K562 (cell line): ENCODE measurements around the gene PRDM16. TPM values are rescaled to one million over a fixed set of nuclear protein-coding genes. Genes with fewer than 3 reads are reported as not detected.

Source experiments
- ATAC-seq: fragments of 200-7000 bp; cut with Tn5 transposase; 3 replicates; pipeline ENCODE4 v1.9.1; 2020; ENCODE audit warnings: moderate library complexity
- BruUV-seq: library from RNA; stranded (reverse); fragments of 400-500 nt; replicated peaks from 2 replicates; lab custom pipeline; 2021; lab: Mats Ljungman, UMichigan
- CTCF ChIA-PET: fragments of 300-600 bp; formaldehyde crosslinking; extraction: SDS; loops from one replicate; lab custom pipeline; 2021; ENCODE audit warnings: low intra/inter-chr PET ratio; lab: Yijun Ruan, JAX
- POLR2A ChIA-PET: fragments of 300-600, 350-650 bp; sonication (Branson Sonifier 250); formaldehyde crosslinking; extraction: SDS; loops from one replicate; lab custom pipeline; 2021; ENCODE audit warnings: antibody characterized with exemption, inconsistent platforms; lab: Yijun Ruan, JAX
- DNase-seq, 4 experiments: peaks; one replicate each; pipeline versions ENCODE4 v3.0.0 to v3.0.0-alpha.2; 2011 to 2018; ENCODE audit warnings: low spot score in 3 of 4, mixed read lengths in 3 of 4; ENCODE audit errors: extremely low read depth in 1 of 4
- FAIRE-seq: peaks from 2 replicates; lab custom pipeline; 2011; peaks lifted over from hg19 to GRCh38; lab: Jason Lieb, UNC
- H2AFZ ChIP-seq: 2 replicates; pipeline ENCODE4 v1.6.0; 2011; ENCODE audit warnings: low read depth, low read length, control low read depth, inconsistent platforms
- H3K27ac ChIP-seq: fragments of 200-600 bp; 3 replicates; pipeline ENCODE4 v1.8.0; 2011; ENCODE audit warnings: low read depth, mild to moderate bottlenecking, control low read depth, inconsistent platforms, low read length, moderate library complexity, mixed read lengths; ENCODE audit errors: extremely low read depth
- H3K27me3 ChIP-seq, 2 experiments: fragments of 300-600 bp in 1 of 2; 2 replicates in 1 of 2; 3 replicates in 1 of 2; pipeline versions ENCODE4 v1.6.0 to v1.8.0; 2011; ENCODE audit warnings: inconsistent platforms in 2 of 2, low read length in 2 of 2, mild to moderate bottlenecking in 1 of 2, mixed read lengths in 1 of 2, moderate library complexity in 1 of 2; ENCODE audit not compliant: control insufficient read depth in 2 of 2, insufficient read depth in 2 of 2
- H3K36me3 ChIP-seq: fragments of 300-600 bp; 3 replicates; pipeline ENCODE4 v1.8.0; 2011; ENCODE audit warnings: mild to moderate bottlenecking, low read length, inconsistent platforms; ENCODE audit not compliant: control insufficient read depth, insufficient read depth
- H3K4me1 ChIP-seq, 2 experiments: fragments of 200-600 bp in 1 of 2; replicated peaks in 1 of 2; 2 replicates in 1 of 2; 3 replicates in 1 of 2; pipeline versions ENCODE4 v1.5.1 to v1.8.0; 2011; ENCODE audit warnings: inconsistent platforms in 2 of 2, low read length in 2 of 2, mild to moderate bottlenecking in 1 of 2, mixed read lengths in 1 of 2, moderate library complexity in 1 of 2; ENCODE audit not compliant: control insufficient read depth in 2 of 2, insufficient read depth in 2 of 2
- H3K4me2 ChIP-seq: 2 replicates; pipeline ENCODE4 v1.6.1; 2011; ENCODE audit warnings: low read length, control low read depth, inconsistent platforms, mixed read lengths; ENCODE audit not compliant: insufficient read depth
- H3K4me3 ChIP-seq: fragments of 200-600 bp; sonication (generic), shearing (Covaris generic); 2 replicates; pipeline ENCODE4 v1.5.1; 2016; ENCODE audit warnings: control low read depth, inconsistent platforms
- H3K79me2 ChIP-seq: fragments of 200-600 bp; 3 replicates; pipeline ENCODE4 v1.8.0; 2011; ENCODE audit warnings: low read length, inconsistent platforms; ENCODE audit not compliant: control insufficient read depth, insufficient read depth
- H3K9ac ChIP-seq, 2 experiments: 2 replicates each; pipeline versions ENCODE4 v1.6.0 to v1.6.1; 2011; ENCODE audit warnings: low read depth in 2 of 2, low read length in 2 of 2, control low read depth in 1 of 2, inconsistent platforms in 1 of 2, mild to moderate bottlenecking in 1 of 2, mixed read lengths in 1 of 2; ENCODE audit not compliant: insufficient read depth in 1 of 2
- H3K9me1 ChIP-seq: one replicate; pipeline ENCODE4 v1.6.0; 2011; ENCODE audit warnings: inconsistent platforms, mild to moderate bottlenecking, low read length, moderate library complexity; ENCODE audit not compliant: control insufficient read depth, insufficient read depth
- H3K9me3 ChIP-seq: replicated peaks from 2 replicates; pipeline ENCODE4 v1.5.1; 2011; ENCODE audit warnings: low read depth, low read length, inconsistent platforms; ENCODE audit not compliant: control insufficient read depth, insufficient read depth
- H4K20me1 ChIP-seq: replicated peaks from 2 replicates; pipeline ENCODE4 v1.6.1; 2011; ENCODE audit warnings: low read length, inconsistent platforms, mixed read lengths; ENCODE audit not compliant: control insufficient read depth, insufficient read depth
- CTCF ChIP-seq, 3 experiments: IDR thresholded peaks in 2 of 3; conservative IDR thresholded peaks in 1 of 3; 2 replicates each; pipeline ENCODE4 v1.5.1; 2011 to 2012; ENCODE audit warnings: low read length in 3 of 3, mild to moderate bottlenecking in 3 of 3, control low read depth in 2 of 3, improper control_type of control experiment in 1 of 3, inconsistent platforms in 1 of 3, low read depth in 1 of 3, mixed read lengths in 1 of 3, moderate library complexity in 1 of 3; ENCODE audit not compliant: insufficient read depth in 2 of 3
- DNMT1 ChIP-seq: fragments of 450-650 bp; IDR thresholded peaks from 2 replicates; pipeline ENCODE4 v1.6.1; 2016; ENCODE audit warnings: antibody characterized with exemption, mild to moderate bottlenecking
- MAFG ChIP-seq: fragments of 450-650 bp; conservative IDR thresholded peaks from 2 replicates; pipeline ENCODE4 v1.6.1; 2016; ENCODE audit warnings: missing genetic modification characterization, missing compliant biosample characterization
- PCBP2 ChIP-seq: fragments of 200-400 bp; formaldehyde crosslinking; IDR thresholded peaks from 2 replicates; pipeline ENCODE4 v1.6.1; 2018; ENCODE audit warnings: low read length, low read depth, mild to moderate bottlenecking, moderate library complexity; ENCODE audit not compliant: poor library complexity, severe bottlenecking
- PHF8 ChIP-seq: fragments of 200-600 bp; sonication (generic); IDR thresholded peaks from 2 replicates; pipeline ENCODE4 v1.6.1; 2012; ENCODE audit warnings: mixed run types, mild to moderate bottlenecking, inconsistent platforms, low read length, moderate library complexity, borderline replicate concordance
- SMARCB1 ChIP-seq: IDR thresholded peaks from 2 replicates; pipeline ENCODE4 v1.6.1; 2011; ENCODE audit warnings: improper control_type of control experiment, low read depth; ENCODE audit not compliant: insufficient read length
- TCF3 ChIP-seq: sonication (generic); formaldehyde crosslinking; IDR thresholded peaks from 2 replicates; pipeline ENCODE4 v1.4.0; 2020; ENCODE audit warnings: mild to moderate bottlenecking, missing genetic modification reagents
- TCF7L2 ChIP-seq: fragments of 150-350 bp; IDR thresholded peaks from 2 replicates; pipeline ENCODE4 v1.6.1; 2016; ENCODE audit warnings: low read depth, mild to moderate bottlenecking, low read length, moderate library complexity
- ZNF224 ChIP-seq: sonication (generic); formaldehyde crosslinking; IDR thresholded peaks from 2 replicates; pipeline ENCODE4 v1.8.0; 2022; ENCODE audit warnings: mild to moderate bottlenecking, missing genetic modification reagents
- ZNF354B ChIP-seq: fragments of 250-450 bp; sonication (Bioruptor Pico); IDR thresholded peaks from 2 replicates; pipeline ENCODE4 v1.4.0; 2020
- ZNF431 ChIP-seq: sonication (generic); formaldehyde crosslinking; IDR thresholded peaks from 2 replicates; pipeline ENCODE4 v1.8.0; 2022; ENCODE audit warnings: mild to moderate bottlenecking, missing genetic modification reagents
- WGBS: fragments of 100-300 bp; shearing (Covaris generic); methylation state at CpG from one replicate; pipeline ENCODE4 v1.1.6; 2016; ENCODE audit warnings: low coverage, mixed read lengths; ENCODE audit not compliant: insufficient coverage; ENCODE audit errors: missing lambda C conversion rate; 5-methylcytosine and 5-hydroxymethylcytosine counted together
- in situ Hi-C: fragments of 300-500 bp; cut with MboI; formaldehyde crosslinking; loops from 4 replicates; pipeline ENCODE4 v1.15.0; 2018; ENCODE audit warnings: inconsistent platforms, mixed read lengths
- intact Hi-C: fragments of 100-400 bp; cut with micrococcal nuclease; formaldehyde crosslinking; loops from 2 replicates; pipeline ENCODE4 v1.14.2; 2022
- polyA plus RNA-seq, 8 experiments: library from polyadenylated mRNA; depleted of rRNA in 4 of 8; stranded (reverse) in 5 of 8; unstranded in 3 of 8; fragments of >200 nt; fragmentation: Nextera tagmentation in 2 of 8; fragmentation: Illumina TruSeq in 1 of 8; extraction: Ambion mirVana in 2 of 8; extraction: Trizol in 1 of 8; gene quantifications; 2 replicates each; pipeline versions ENCODE4 v1.2.1 to v1.2.3, GENCODE V29; 2011 to 2014; ENCODE audit warnings: inconsistent platforms in 1 of 8, missing spikeins in 1 of 8
- total RNA-seq, 7 experiments: library from RNA; depleted of rRNA in 6 of 7; stranded (reverse); fragments of >200 nt in 6 of 7; fragmentation: Illumina TruSeq in 2 of 7; extraction: Trizol in 2 of 7; gene quantifications; 2 replicates each; pipeline versions ENCODE4 v1.2.1 to v1.2.3, GENCODE V29; 2011 to 2021; ENCODE audit warnings: low replicate concordance in 1 of 7
- TF ChIP-seq, protein P1 (sequence below): fragments of 250-450 bp; sonication (Bioruptor Pico); IDR thresholded peaks from 2 replicates; pipeline ENCODE4 v1.5.0; 2021; ENCODE audit warnings: mild to moderate bottlenecking, borderline replicate concordance
- TF ChIP-seq, protein P2 (sequence below): fragments of 250-450 bp; sonication (Bioruptor Pico); IDR thresholded peaks from 2 replicates; pipeline ENCODE4 v1.5.0; 2022; ENCODE audit warnings: mild to moderate bottlenecking
- TF ChIP-seq, protein P3 (sequence below): sonication (generic); formaldehyde crosslinking; IDR thresholded peaks from 2 replicates; pipeline ENCODE4 v1.8.0; 2022; ENCODE audit warnings: missing genetic modification reagents, mild to moderate bottlenecking, borderline replicate concordance

Gene PRDM16
- total and polyA plus RNA-seq, 9 of the 15 experiments (the other 6 are each of a cell fraction or from before 2014, with no cell fraction given), result 0.10 to 0.27 TPM; not detected in 7

DNA sequence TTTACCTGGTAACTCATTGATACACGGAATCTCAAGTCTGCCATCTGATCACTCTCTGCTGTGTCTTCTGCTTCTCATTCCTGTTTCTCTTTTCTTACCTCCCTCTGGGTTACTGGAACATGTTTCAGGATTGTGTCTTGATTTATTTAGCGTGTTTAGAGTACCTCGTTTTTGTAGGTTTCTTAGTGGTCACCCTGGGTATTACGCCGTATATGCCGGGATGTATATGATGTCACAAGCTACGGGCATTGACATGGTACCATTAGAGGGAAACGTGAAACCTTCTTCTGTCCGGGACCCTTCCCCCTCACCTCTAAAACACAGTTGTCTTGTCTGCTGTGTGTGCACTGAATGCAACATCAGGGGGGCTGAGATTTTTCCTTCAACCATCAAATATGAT lies 45.0 kb upstream of the PRDM16 start (continued):
- no peak for TF ChIP-seq CTCF (IDR thresholded peaks at IDR 0.05 in 2 of 3, conservative IDR thresholded peaks at IDR 0.05 in 1 of 3; ENCODE audit: insufficient read depth in 2 of 3, low read depth in 1 of 3, low read length in 3 of 3)
- TF ChIP-seq, protein P1, sequence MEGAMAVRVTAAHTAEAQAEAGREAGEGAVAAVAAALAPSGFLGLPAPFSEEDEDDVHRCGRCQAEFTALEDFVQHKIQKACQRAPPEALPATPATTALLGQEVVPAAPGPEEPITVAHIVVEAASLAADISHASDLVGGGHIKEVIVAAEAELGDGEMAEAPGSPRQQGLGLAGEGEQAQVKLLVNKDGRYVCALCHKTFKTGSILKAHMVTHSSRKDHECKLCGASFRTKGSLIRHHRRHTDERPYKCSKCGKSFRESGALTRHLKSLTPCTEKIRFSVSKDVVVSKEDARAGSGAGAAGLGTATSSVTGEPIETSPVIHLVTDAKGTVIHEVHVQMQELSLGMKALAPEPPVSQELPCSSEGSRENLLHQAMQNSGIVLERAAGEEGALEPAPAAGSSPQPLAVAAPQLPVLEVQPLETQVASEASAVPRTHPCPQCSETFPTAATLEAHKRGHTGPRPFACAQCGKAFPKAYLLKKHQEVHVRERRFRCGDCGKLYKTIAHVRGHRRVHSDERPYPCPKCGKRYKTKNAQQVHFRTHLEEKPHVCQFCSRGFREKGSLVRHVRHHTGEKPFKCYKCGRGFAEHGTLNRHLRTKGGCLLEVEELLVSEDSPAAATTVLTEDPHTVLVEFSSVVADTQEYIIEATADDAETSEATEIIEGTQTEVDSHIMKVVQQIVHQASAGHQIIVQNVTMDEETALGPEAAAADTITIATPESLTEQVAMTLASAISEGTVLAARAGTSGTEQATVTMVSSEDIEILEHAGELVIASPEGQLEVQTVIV (CRISPR knock-in tag), result no peak
- TF ChIP-seq PHF8, result no peak
- TF ChIP-seq PCBP2, result no peak
- no peak for TF ChIP-seq MAFG

- Histone ChIP-seq H3K27me3 (peaks cover 11 to 60% of the 10 kb centered on the region in 2 experiments; a peak in 4 of 5 replicates), H3K9me3 (no peaks in the 10 kb centered on the region), H4K20me1 (no peaks in the 10 kb centered on the region), H2AFZ (no peak overlapping the region), H3K9me1 (no peaks in the 10 kb centered on the region), H3K4me1 (0 out of 5 replicates have a peak, but pooled peaks cover 0 to 2% of the 10 kb centered on the region in 2 experiments), H3K4me2 (no peak overlapping the region), H3K27ac (no peak overlapping the region), H3K79me2 (no peaks in the 10 kb centered on the region), H3K4me3 (no peak overlapping the region), H3K9ac (no peak overlapping the region), H3K36me3 (no peaks in the 10 kb centered on the region)
- ATAC-seq (no peak), FAIRE-seq (no peak), DNase-seq (no peak)
- ChIA-PET POLR2A (interaction anchor here (0.6 kb wide), 1 partner anchor 572 kb away, joined by 3 read pairs; no protein-coding TSS in a partner anchor), CTCF (no interaction called here)
- intact Hi-C loops (no loop called here), in situ Hi-C loops (no loop called here)
- 2% methylated on average over 10 of the region's 11 CpGs for WGBS
- BruUV-seq, result no TSS peak
- TF ChIP-seq TCF7L2 (no peak), ZNF224 (CRISPR knock-in tag) (no peak), ZNF431 (CRISPR knock-in tag) (no peak), DNMT1 (no peak), SMARCB1 (no peak), TCF3 (CRISPR knock-in tag) (no peak), ZNF354B (no peak)
- TF ChIP-seq, protein P2, sequence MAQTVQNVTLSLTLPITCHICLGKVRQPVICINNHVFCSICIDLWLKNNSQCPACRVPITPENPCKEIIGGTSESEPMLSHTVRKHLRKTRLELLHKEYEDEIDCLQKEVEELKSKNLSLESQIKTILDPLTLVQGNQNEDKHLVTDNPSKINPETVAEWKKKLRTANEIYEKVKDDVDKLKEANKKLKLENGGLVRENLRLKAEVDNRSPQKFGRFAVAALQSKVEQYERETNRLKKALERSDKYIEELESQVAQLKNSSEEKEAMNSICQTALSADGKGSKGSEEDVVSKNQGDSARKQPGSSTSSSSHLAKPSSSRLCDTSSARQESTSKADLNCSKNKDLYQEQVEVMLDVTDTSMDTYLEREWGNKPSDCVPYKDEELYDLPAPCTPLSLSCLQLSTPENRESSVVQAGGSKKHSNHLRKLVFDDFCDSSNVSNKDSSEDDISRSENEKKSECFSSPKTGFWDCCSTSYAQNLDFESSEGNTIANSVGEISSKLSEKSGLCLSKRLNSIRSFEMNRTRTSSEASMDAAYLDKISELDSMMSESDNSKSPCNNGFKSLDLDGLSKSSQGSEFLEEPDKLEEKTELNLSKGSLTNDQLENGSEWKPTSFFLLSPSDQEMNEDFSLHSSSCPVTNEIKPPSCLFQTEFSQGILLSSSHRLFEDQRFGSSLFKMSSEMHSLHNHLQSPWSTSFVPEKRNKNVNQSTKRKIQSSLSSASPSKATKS (CRISPR knock-in tag), result no peak
- TF ChIP-seq, protein P3, sequence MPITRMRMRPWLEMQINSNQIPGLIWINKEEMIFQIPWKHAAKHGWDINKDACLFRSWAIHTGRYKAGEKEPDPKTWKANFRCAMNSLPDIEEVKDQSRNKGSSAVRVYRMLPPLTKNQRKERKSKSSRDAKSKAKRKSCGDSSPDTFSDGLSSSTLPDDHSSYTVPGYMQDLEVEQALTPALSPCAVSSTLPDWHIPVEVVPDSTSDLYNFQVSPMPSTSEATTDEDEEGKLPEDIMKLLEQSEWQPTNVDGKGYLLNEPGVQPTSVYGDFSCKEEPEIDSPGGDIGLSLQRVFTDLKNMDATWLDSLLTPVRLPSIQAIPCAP, result no peak
Observed at GRCh38 chr1:3024588-3024987, 44.4 kb upstream of the PRDM16 start.
